Pons (tissue), 1 donor: ENCODE data around the gene ADCY7.
A peak's percentile ranks its signal among the peaks of the same experiment; 100 is the strongest.

Experiments used
- DNase-seq: peaks from one replicate; pipeline ENCODE4 v3.0.0-alpha.2; 2016; ENCODE audit warnings: low spot score

Gene ADCY7

DNA sequence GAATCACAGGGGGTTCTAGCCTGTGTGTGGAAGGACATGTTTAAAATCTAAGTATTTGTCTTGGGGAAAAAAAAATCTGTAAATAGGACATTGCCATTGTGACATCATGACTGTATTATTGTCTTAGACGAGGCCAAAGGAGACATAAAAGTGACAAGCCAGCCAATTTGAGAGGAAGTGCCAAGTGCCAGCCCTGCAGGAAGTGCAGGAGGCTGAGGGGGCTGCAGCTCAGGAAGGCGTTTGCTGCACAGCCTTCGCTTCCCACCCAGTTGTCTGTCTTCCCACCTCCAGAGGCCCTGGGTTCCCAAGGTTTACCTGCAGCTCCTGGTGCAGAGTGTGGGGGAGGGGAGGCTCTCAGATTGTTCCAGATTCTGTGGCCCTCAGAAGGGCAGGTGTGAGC is 1.3 kb downstream of the ADCY7 start:
- no peak for DNase-seq

DNA sequence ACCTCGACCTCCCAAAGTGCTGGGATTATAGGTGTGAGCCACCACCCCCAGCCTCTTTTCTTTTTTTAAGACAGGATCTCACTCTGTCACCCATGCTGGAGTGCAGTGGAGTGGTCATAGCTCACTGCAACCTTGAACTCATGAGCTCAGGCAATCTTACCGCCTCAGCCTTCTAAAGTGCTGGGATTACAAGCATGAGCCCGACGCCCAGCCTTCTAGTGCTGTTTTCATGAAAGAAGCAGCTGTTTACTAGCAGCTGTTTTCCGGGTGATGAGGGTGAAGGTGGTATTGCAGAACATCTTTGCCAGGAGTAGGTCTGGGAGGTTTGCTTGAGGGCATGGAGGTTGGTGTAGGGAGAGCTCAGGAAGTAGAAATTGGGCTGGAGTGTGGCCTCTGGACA is 2.0 kb downstream of the ADCY7 start:
- DNase-seq: no peak

DNA sequence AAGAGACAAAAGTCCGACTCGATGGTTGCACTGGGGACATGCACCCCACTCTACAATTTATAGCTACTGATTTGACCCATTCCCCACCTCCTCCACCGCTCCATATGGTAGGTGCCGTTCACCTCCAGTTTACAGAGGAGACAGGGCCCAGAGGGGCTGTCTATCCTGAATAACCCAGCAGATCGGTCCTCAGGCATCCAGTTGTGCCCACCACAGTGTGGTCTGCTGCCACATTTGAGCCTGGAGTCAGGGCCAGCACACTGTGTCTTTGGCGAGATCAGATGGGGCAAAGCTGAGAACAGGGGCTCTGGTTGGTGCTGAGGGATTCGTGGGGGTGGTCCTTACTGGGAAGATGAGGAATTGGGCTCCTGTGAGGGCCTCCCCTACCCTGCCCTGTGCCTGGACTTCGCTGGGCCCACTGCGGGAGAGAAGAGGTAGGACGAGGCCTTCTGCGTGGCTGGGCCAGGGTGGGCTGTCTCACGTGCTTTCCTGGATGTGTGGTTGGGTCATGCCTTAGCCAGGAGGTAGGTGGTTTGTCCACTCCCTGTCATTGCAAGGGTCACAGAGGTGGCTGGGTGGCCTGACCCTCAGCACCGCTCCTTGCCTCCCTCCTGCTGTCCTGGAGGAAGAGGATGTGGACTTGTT is 2.8 kb downstream of the ADCY7 start:
- no peak for DNase-seq

DNA sequence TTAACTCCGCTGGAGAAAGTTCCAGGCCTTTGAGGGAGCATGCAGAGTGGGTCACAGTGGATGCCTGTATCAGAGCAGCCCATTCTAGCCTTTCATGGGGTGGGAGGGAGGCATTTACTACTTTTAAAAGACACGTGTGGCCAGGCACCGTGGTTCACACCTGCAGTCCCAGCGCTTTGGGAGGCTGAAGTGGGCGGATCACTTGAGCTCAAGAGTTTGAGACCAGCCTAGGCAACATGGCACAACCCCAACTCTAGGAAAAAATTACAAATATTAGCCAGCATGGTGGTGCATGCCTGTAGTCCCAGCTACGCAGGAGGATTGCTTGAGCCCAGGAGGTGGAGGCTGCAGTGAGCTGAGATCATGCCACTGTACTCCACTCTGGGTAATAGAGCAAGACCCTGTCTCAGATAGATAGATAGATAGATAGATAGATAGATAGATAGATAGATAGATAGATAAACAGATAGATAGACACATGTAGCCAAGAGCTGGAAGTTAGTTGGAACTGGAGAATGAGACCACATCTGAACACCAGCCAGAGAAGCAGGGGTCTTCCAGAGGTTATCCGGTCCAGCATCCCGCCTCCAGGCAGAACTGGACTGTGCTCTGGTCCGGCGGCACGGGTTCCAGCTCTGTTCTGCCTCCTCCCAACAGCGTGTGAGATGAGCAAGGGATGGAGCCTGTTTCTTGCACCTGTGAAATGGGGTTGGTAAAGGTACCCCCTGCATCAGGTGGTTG is 3.6 kb downstream of the ADCY7 start:
- no peak for DNase-seq

DNA sequence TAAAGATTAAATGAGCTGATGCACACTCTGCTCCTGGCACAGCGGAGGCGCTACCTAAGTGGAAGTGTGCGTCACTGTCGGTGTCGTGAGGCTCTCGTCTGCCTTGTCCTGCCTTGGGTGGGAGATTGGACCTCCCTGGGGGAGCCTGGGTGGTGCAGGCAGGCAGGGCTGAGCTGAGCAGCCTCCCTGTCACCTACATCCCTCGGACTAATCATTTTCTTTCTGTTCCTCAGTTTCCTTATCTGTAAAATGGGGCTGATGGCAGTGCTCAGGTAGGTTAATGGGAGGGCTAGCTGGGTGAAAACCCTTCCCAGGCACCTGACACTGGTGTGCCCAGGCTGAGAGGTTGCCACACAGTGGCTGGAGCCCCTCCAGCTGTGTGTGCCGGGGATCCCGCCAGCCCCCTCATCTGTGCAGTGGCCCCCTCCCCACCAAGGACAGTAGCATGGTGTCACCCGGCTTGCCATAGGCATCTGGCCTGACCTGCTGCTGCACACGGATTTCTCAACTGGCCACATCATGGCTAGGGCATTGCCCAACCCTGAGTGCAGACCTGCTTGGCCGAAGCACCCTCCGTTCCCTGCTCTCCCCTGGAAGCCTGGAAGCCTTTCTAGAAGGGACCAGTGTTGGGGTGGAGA is 4.3 kb downstream of the ADCY7 start:
- DNase-seq: no peak

DNA sequence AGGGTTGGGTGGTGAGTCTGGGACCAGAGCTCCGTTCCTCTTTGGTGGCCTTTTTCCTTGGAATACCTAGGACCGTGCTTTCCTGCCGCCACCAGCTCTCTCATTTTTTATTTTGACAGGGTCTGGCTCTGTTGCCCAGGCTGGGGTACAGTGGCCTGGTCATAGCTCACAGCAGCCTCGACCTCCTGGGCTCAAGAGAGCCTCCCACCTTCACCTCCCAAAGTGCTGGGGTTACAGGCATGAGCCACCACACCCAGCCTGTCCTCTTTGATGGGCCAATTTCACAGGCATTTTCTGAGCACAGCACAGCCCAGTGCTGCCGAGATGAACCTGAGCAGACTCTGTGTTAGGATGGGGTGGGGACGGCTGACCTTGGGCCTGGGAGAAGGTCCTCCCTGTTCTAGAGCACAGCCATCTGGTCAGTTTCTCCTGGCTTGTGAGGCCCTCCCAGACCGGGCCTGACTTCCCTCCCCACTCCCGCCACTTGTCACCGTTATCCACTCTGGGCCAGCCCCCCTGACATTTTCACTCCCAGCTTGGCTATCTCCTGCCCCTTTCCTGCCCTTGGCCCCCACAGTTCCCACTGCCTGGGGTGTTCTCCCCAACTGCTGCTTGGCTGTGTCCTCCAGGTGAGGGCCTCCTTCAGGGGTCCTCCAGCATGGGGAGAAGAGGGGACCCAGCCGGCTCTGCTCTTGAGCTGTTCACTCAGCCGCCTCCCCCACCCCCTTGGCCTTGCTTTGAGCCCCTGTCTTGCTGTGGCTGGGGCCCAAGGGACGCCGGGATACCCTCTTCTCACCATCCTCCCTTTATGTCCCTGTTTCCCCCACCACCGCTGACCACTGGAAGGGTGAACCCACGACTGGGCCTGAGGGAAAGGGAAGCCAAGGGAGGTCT is 5.0 kb downstream of the ADCY7 start:
- no peak for DNase-seq

DNA sequence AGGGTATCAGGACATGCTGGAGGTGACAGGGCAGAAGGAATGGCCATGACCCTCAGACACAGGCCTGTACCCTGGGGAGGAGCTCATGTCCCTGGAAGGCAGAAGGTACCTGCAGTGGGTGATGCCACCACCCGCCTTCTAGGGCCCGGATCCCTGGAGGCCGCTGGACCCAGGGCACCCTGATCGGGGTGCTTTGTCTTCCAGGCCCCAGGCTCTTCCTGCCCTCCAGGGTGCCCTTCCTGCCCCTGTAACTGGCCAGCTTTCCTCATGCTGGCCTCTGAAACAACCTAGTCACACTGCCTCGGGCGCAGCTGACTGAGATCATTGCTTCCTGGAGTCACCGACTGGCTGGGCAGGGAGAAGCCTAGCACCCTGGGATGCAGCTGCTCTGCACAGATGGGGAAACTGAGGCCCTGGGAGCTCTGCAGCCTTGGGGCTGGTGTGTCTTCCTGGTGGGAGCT is 5.8 kb downstream of the ADCY7 start:
- DNase-seq: no peak

DNA sequence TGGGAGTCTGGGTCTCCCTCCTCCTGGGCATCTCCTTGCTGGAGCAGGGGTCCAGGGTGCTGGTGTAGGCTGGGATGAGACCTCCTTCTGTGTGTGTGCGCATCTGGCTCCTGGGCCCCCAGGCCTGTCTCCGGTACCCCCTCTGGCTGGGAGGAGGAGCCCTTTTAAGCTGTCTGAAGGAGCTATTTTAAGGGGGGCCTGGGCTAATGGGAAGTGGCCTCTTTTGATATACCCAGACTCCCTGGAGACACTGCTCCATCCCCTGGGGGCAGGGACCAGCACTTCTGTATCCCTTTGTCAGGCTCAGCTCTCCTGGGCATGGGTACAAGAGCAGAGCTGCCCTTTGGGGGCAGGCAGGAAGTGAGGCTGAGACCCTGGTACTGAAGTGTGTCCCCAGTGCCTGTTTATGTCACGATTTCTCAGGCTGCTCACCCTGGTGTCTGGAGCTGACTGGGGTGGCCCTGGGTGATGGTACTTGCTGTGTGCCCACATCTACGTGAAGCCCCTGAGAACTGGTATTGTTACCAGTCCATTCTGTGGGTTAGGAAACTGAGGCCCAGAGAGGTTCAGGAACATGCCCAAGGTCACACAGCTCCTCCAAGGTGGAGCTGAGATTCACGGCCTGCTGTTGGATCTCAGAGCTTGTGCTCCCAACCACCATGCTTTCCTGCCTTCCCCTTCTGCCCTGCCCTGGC is 6.5 kb downstream of the ADCY7 start:
- no peak for DNase-seq

DNA sequence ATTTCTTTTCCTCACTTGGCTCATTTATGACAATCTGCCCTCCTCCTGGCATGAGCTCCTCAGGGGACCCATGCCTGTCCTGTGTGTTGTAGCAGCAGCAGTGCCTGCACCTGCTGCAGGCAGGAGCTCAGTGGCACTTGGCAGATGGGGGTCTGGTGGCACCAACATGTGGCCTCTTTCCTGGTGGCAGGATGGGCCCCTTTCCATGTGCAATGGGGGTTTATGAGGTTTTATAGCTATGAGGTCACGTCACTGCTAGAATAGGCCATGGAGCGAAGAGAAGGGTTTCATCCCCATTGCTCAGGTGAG is 7.0 kb downstream of the ADCY7 start:
- DNase-seq: no peak

DNA sequence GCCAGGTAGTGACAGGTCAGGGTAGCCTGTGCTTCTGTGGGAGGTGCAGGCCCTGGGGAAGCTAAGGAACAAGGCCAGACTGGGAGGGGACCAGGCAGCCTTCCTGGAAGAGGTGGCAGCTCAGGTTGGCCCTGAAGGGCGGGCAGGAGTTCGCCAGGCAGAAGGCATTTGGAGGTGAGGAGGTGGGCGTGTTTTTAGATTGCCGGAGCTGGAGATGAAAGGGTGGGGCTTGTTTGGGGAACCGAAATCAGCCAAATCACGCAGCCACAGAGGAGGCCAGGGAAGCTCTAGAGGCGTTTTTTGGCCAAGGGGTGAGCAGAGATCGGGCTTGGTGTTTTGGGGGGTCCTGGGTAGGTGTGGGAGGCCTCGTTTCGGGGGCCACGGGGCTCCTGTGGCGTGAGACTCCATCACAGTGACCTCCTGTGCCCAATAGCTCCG is 7.6 kb downstream of the ADCY7 start:
- DNase-seq: peak; percentile 45

DNA sequence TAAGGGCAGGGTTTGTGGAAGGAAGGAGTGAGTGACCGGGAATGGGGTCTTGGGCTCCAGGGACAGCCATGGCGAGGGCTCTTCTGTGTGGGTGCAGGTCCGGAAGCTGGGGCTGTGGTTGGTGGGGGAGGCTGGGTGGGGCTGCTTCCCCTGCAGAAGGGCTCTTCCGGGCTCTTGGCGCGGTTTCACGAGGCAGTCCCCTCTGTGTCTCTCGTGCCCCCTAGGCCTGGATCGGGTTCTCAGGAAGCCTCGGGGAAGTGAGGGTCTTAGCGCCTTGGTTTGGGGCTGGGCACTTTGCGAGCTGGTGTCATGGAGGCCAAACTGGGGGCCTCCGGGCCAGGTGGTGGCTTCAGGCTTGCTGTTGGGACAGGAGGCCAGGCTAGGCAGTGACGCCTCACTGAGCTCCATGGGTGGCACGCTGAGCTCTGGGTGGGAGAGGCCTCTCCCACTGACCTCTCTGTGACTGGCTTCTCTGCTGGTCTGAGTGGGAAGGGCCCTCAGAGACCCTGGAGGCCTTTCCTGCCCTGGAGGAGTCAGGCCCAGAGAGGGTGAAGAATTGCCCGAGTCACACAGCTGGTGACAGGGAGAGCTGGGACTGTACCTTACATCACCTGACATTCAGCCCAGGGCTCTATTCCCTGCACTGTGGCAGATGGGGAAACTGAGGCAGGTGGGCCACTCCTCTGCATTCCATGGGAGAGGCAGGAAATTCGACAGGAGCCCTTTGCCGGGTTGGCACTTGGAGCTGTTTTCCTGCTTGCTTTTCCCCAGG is 8.2 kb downstream of the ADCY7 start:
- no peak for DNase-seq

DNA sequence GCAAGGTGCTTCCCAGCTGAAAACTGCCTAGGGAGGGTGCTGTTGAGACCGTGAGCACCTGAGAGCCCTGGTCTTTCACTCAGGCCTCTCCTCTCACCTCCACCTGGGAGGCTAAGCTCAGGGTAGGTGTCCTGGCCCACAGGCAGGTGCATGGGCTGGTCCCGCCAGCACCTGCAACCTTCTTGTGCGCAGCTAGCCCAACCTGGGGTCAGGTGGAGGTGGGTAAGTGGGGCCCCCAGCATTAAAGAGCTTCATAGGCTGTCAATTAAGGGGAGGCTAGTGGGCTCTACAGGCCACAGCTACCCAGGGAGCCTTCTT is 8.7 kb downstream of the ADCY7 start:
- DNase-seq: no peak

DNA sequence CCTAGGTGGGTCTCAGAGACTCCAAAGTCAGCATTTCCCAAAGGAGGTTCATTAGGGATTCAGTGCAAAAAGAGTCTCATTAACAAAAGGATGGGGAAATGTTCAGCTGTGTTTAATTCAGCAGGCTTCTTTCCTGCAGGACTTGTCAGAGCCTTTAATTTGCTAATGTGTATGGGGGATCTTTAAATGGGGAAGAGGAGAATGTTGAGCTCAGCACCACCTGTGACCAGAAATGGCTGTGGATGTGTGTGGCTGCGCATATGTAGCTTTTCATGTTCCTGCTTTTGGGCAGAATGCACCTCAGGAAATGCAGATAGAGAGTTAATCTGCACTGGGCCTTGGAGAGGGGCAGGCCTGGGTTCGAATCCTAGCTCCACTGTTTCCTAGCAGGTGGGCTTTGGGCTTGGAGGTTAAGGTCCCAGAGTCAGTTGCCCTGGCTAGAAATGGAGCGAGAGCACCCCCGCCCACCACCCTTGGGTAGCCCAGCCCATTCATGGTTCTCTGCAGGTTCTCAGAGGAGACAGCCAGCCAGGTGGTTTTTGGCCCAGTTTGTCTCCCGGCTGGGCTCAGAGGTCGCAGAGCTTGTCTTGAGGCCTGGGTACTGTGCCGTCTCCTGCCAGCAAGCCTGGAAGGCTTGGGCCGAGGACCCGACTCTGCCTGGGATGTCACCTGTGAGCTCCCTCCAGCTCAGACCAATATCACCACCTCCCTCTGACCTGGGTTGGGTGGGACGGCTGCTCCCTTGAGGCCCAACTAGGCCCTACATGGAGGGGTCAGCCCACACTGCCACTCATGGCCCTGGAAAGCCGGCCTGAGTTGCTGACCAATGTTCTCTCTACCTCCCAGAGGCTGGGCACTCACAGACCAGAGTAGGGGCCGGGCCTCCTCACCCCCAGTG is 9.3 kb downstream of the ADCY7 start:
- no peak for DNase-seq

DNA sequence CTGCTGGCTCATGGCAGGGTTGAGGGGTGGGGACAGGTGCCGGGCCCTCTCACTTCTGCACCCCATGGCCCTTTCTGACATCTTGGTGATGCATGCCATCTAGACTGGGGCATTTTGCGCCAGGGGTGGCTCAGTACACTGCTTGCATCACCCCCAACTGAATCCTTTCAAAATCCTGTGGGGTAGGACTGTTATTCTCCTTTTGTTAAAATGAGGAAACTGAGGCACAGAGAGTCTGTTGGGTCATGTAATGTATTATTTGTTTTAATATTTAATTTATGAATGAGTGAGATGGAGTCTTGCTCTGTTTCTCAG is 9.9 kb downstream of the ADCY7 start:
- DNase-seq: no peak

DNA sequence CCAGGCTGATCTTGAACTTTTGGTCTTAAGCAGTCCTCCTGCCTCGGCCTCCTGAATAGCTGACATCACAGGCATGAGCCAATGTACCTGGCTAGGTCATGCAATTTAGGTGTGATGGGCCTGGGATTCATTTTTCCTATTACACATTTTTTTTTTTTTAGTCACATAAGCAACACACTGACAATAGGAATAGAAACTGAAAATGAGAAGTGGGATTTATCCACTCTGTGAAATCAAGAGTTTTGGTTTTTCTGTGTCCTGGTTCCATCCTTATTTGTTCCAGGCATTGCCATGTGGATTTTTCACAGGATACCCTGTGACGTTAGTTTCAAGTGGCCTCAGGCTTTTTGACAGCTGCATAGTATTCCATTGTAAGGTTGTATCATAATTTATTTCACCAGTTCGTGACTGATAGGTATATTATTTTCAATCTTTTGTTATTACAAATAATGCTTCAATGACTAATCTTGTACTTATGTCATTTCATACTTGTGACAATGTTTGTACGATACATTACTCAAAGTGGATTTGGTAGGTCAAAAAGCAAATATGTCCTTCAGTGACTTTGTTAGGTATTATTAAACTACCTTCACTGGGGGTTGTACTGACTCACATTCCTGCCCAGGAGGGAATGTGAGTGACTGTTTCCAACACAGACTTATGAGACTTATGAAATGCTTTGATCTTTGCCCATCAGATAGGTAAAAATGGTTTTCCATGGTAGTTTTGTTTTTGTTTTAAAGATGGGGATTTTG is 10.6 kb downstream of the ADCY7 start:
- DNase-seq: no peak

DNA sequence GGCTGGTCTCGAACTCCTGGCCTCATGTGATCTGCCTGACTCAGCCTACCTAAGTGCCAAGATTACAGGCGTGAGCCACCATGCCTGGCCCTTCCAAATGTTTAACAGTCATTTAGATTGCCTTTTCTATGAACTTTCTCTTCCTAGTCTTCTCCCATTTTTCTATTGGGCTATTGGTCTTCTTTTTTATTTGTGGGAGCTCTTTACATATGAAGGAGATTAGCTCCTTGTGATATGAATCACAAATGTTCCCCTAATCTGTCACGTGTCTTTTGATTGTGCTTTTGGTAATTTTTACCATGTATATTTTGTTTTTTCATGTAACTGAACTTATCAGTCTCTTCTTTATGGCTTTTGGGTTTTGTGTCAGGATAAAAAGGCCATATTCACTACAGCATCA is 11.9 kb downstream of the ADCY7 start:
- no peak for DNase-seq

DNA sequence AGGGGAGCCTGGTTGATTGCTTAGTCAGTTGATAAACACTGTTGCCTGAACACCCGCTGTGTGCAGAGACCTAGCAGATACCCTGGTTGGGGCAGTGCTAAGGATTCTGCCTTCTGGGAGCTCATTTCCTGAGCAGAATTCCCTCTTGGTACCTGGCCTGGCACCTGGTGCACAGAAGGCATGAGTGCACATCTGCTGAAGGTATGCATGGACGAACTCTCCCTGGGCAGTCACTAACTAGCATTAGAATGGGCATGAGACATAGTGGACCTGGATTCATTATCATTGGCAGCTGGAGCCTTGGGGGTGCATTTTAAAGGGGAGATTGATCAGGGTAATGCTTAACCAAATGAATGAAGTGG is 13.1 kb downstream of the ADCY7 start:
- no peak for DNase-seq

DNA sequence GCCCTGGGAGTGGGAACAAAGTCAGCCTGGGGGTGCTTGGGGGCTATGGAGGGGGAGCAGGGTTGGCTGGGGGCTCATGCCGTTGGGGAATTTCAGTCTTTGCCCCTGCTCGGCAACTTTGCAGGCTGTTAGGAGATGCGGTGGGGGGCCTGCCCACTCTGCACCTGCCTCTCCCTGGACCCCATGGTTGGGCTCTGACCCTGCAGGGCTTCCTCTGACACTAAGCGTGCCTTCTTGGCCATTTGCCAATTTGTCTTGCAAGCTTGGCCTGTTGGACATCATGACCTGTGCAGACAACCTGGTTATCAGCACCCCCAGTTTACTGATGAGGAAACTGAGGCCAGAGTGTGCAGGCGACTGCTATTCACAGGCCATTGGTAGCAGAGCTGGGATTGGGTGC is 14.6 kb downstream of the ADCY7 start:
- no peak for DNase-seq

DNA sequence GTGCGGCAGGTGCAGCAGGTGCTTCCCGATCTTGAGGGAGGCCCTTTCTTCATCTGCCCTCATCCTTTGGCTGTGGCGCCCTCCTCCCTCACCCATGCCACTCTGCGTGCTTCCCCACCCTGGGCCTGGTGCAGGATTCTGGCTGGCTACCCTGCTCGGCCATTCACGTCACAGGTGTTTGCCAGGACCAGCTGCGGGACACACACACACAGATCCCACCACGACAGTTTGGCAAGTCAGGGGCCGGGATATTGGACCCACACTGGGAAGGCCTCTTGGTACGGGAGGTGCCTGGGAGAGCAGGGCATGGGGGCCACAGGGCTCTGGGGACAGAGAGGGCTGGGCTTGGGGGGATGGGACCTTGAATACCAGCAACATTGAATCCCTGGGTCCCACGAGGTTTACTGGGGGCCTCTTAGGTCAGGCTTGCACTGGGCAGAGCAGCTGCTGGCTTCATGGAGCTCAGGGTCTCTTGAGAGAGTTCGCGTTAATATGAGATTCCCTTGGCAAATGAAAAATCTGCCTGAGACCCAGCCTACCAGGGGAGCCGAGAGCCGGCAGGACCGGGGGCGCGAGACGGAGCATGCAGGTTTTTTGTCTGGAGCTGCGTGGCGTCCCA is 15.1 kb downstream of the ADCY7 start:
- DNase-seq: no peak
